ENCODE data around the gene CTNNA1. TPM values are rescaled to one million over a fixed set of nuclear protein-coding genes. Genes with fewer than 3 reads are reported as not detected.
"Not testable (repeated sequence)": the region's sequence is repeated elsewhere in the genome, so short reads cannot be mapped to it uniquely, and the experiment has no call there.

The CTNNA1 gene
- total RNA-seq, 1 donor from 2014 or later = 371 TPM

DNA sequence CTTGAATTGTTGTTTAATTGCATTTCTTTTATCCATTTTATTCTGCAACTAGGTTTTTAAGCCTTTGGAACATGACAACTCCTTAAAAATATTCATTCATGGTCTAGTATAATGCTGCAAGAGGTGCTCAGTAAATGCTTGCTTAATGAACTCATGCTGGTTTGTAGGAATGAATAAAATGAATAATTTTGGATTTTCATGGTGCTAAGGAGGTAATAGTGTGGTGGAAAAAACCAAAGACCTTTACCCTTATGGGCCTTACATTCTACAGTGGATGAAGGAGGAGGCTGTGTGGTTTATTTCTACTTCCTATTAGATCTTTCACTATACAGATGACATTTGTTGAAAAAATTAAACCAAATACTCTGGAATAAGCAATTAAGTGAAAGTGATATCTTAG is 78.5 kb downstream of the CTNNA1 start:
- peak overlapping the region; percentile 22 for H3K27ac Mint-ChIP-seq

GRCh38 chr5:138832218-138832617 is 79.0 kb downstream of the CTNNA1 start:
- H3K27me3 Mint-ChIP-seq = no peaks in the 10 kb centered on the region
- DNase-seq (ENCODE audit: extremely low spot score, unreplicated experiment) = no peak
- H3K36me3 Mint-ChIP-seq = peaks cover 50% of the 10 kb centered on the region
- H3K9me3 Mint-ChIP-seq = peaks cover 4% of the 10 kb centered on the region
- peaks cover 25% of the 10 kb centered on the region for H3K4me1 Mint-ChIP-seq (ENCODE audit: unreplicated experiment)
- no peak overlapping the region for H3K4me3 Mint-ChIP-seq
- TF ChIP-seq CTCF (conservative IDR thresholded peaks at IDR 0.05) = no peak
- H3K27ac Mint-ChIP-seq = no peak overlapping the region

More for the DNA sequence above, 78.5 kb downstream of the CTNNA1 start:
- Mint-ChIP-seq H3K4me1 (ENCODE audit: unreplicated experiment) (peaks cover 25% of the 10 kb centered on the region), H3K27me3 (no peaks in the 10 kb centered on the region), H3K36me3 (peaks cover 52% of the 10 kb centered on the region), H3K4me3 (no peak overlapping the region), H3K9me3 (peaks cover 4% of the 10 kb centered on the region)
- TF ChIP-seq CTCF (conservative IDR thresholded peaks at IDR 0.05) = no peak
- no peak for DNase-seq (ENCODE audit: extremely low spot score, unreplicated experiment)

DNA sequence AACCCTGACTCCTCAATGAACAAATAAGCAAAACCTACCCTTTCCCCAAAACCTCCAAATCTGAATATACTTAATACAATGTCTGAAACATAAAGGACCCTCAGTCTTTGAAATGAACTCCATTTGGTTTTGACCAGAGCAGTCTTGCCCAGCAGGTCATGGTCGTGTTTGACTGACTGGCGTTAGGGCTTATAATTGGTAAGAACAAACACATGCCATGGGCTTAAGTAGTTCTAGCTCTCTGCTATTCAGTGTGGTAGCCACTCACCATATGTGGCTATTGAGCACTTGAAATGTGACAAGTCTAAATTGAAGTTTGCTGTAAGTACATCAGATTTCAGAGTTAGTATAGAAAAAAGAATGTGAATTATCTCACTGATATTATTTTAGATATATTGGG is 79.9 kb downstream of the CTNNA1 start:
- Mint-ChIP-seq H3K27me3 (no peaks in the 10 kb centered on the region), H3K9me3 (peaks cover 4% of the 10 kb centered on the region), H3K4me1 (ENCODE audit: unreplicated experiment) (peaks cover 25% of the 10 kb centered on the region), H3K36me3 (peaks cover 42% of the 10 kb centered on the region), H3K4me3 (peak overlapping the region; percentile 31), H3K27ac (peak overlapping the region; percentile 60)
- no peak for TF ChIP-seq CTCF (conservative IDR thresholded peaks at IDR 0.05)
- no peak for DNase-seq (ENCODE audit: extremely low spot score, unreplicated experiment)

DNA sequence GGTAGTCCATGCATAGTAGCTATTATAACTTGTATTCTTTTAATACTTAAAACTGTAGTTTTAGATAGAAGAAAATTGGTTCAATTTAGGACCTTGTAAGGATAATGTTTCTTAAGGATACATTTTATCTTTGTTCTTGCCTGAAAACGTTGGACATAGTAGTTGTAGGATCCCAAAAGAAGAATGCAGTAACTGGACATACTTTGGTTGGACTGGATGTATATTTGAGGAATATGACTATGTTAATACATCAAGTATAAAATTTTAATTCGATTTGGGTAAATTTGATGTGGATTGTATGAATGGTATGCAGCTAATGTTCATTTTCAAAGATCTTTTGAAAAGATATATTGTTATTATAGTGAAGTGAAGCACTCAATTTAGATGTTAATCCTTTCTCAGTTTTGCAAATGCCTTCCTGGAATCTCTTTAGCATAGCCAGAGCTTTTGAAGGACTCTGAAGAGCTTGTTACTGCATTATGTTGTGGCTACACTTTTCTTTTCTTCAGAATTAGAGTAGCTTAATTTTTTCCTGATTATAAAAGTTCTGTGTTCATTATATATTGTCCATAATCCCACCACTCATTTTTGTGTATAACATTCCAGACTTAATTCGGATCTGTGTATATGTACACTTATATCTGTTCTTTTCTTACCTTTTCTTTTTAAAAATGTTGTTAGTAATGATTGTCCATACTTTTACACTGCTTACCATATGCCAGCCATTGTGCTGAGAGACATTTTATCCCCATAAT is 80.7 kb downstream of the CTNNA1 start:
- no peak for TF ChIP-seq CTCF (conservative IDR thresholded peaks at IDR 0.05)
- peak overlapping the region; percentile 23 for H3K4me3 Mint-ChIP-seq
- peaks cover 4% of the 10 kb centered on the region for H3K9me3 Mint-ChIP-seq
- H3K27ac Mint-ChIP-seq = peak overlapping the region; percentile 100
- no peaks in the 10 kb centered on the region for H3K27me3 Mint-ChIP-seq
- H3K4me1 Mint-ChIP-seq (ENCODE audit: unreplicated experiment) = peaks cover 25% of the 10 kb centered on the region
- DNase-seq (ENCODE audit: extremely low spot score, unreplicated experiment) = no peak
- peaks cover 36% of the 10 kb centered on the region for H3K36me3 Mint-ChIP-seq

GRCh38 chr5:138834853-138835252 is 81.6 kb downstream of the CTNNA1 start:
- Mint-ChIP-seq H3K4me1 (ENCODE audit: unreplicated experiment) (peaks cover 32% of the 10 kb centered on the region), H3K27ac (peak overlapping the region; percentile 100), H3K36me3 (peaks cover 37% of the 10 kb centered on the region), H3K4me3 (peak overlapping the region; percentile 72)
- H3K27me3 Mint-ChIP-seq; H3K9me3 Mint-ChIP-seq; DNase-seq (ENCODE audit: extremely low spot score, unreplicated experiment): not testable (repeated sequence)

- H3K9me3 Mint-ChIP-seq = peaks cover 4% of the 10 kb centered on the region
- no peak overlapping the region for H3K4me3 Mint-ChIP-seq
- H3K27me3 Mint-ChIP-seq = no peaks in the 10 kb centered on the region
- no peak for DNase-seq (ENCODE audit: extremely low spot score, unreplicated experiment)
- peaks cover 32% of the 10 kb centered on the region for H3K4me1 Mint-ChIP-seq (ENCODE audit: unreplicated experiment)
- TF ChIP-seq CTCF (conservative IDR thresholded peaks at IDR 0.05) = no peak
- H3K36me3 Mint-ChIP-seq = peaks cover 32% of the 10 kb centered on the region
- H3K27ac Mint-ChIP-seq = no peak overlapping the region
Observed at GRCh38 chr5:138837160-138837559, 83.9 kb downstream of the CTNNA1 start.

Data from type B pancreatic cell (in vitro differentiated cells).